GM19324 (cell line): Measurements from ENCODE around the gene ADCY10.

Experiments
- ATAC-seq: cut with Tn5 transposase; IDR thresholded peaks from one replicate; pipeline ENCODE4 v1.9.1; 2021; ENCODE audit warnings: mild to moderate bottlenecking, moderate library complexity; ENCODE audit not compliant: unreplicated experiment, low FRiP score

ADCY10 gene

DNA sequence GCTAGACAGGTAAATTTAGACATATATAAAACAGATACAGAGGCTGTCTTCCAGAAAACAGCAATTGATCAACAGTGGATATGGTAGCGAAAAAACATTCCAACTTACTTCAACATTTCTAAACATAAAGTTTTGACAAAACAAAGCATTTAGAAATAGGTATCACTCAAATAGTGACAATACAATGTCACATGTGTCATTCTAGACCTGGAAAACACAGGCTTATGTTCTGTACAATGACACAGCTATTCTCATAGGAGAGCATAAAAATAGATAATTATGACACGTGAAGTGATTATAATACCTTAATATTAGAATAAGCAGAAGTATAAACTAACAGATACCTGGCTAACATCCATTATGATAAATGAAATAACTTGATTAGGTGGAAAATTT is 14.5 kb upstream of the ADCY10 start:
- no peak for ATAC-seq

- ATAC-seq, result no peak
Measured at GRCh38 chr1:167927046-167927754, 13.3 kb upstream of the ADCY10 start.

DNA sequence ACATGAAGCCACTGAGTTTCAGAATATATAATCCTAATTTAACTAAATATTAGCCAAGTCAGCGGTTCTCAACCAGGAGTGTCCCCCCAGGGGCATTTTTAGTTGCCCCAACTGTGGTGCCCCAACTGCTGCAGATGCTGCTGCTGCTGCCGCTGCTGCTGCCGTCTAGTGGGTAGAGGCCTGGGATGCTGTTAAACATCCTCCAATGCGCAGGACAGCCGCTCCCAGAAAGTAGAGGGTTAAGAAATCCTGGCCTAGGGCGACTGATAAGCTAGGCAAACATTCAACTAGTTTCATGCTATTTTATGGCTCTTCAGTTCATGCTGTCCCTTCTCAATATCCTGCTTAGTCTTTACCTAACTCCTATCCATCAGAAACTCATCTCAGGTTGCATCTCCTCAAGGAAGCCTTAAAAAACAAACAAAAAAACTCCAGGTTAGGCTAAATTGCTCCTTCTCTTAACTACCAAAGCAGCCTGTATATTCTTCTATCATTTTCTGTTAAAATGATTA is 12.6 kb upstream of the ADCY10 start:
- ATAC-seq, result no peak

DNA sequence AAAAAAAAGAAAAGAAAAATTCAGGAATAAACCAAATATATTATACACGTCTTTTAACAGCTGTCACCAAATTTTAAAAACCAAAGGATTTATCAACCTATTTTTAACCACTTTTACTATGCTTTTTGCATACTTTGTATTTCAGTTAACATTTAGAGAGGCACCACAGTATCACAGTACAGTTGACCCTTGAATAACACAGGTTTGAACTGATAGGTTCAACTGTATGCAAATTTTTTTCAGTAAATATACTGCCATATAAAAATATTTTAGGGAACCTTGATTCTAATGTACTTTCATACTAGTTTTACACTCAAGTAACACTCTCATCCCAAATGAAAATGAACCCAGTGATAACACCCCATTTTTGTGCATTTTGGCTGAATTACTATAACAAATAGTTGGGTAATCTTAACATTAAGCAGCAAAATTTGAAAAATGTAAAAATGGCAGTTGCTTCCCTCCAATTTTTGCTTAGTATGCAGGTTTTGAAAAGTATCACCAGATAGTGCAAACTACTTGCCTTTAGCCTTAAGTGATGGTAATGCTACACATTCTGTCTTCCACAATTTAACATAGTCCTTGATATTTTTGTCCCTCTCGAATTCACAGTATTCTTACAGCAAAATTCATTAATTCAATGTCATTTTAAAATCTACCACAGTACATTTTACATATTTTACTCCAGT is 10.8 kb upstream of the ADCY10 start:
- ATAC-seq, result no peak

DNA sequence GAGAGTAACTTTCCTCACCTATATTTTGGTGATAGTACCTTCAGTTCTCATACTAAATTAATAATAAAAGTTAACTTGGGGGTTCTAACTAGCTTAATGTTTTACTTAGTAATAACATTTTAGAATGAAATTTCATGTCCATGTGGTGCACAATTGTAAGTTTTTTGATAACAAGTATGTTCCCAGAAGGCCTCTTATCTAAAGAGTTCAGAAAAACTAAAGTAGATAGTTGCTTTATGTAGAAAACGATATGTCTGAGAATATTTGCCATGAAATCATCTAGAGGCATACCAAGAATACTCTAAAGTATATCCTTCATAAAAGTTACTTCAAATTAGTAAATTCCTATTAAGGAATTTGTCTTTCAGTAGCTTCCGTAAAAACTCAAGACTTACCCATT is 10.2 kb upstream of the ADCY10 start:
- no peak for ATAC-seq

DNA sequence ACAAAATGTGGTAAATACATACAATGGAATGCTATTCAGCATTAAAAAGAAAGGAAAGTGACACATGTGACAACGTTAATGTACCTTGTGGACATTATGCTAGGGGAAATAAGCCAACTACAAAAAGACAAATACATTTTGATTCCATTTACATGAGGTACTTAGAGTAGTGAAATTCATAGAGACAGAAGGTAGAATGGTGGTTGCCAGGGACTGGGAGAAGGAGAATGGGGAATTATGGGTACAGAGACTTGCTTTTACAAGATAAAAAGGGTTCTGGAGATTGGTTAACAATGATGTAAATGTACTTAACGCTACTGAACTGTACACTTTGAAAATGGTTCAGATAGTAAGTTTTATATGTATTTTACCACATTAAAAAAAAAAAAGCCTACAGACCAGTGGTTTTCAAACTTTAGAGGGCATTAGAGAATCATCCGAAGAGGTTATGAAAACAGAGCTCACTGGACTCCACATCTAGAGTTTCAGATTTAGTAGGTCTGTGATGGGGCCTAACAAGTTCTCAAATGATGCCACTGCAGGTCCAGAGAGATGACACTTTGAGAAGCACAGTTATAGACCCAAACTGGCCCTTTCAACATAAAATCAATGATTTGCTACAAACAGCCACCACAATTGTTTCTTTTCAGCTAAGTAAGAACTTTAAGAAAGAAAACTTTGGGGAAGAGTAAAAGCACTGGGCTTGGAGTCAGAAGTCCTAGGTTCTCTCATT is 9.6 kb upstream of the ADCY10 start:
- no peak for ATAC-seq

- ATAC-seq, result no peak
Measured at GRCh38 chr1:167922611-167923074, 8.7 kb upstream of the ADCY10 start.

DNA sequence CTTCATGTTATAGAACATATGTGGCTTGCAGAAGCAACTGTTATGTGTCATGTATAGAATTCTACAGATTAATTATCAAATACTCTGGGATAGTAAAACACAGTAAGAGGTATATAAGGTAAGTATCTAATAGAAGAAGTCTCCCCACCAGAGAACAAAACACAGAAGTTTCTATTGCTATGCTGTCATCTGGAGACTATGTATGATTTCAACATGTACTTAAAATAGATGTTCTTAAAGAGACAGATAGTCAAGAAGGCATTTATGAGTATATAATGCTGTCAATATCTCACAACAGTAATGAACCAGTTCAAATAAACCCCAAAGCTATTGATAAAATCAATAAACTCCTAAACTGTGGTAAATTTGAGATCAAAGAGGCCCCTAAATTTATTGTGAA is 8.1 kb upstream of the ADCY10 start:
- ATAC-seq, result no peak

GRCh38 chr1:167916766-167917511 is 3.0 kb upstream of the ADCY10 start:
- ATAC-seq, result no peak

DNA sequence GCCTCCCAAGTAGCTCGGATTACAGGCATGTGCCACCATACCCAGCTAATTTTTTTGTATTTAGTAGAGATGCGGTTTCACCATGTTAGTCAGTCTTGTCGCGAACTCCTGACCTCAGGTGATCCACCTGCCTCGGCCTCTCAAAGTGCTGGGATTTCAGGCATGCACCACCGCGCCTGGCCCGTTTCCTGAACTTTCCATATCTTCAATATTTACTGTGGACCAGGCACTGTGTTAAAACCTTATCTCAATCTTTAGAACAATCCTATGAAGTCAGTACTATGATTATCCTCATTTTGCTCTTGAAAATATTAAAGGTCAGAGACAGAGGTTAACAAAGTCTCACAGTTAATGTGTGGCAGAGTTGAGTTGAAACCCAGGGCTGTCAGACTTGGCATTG is 1.6 kb upstream of the ADCY10 start:
- ATAC-seq, result no peak

DNA sequence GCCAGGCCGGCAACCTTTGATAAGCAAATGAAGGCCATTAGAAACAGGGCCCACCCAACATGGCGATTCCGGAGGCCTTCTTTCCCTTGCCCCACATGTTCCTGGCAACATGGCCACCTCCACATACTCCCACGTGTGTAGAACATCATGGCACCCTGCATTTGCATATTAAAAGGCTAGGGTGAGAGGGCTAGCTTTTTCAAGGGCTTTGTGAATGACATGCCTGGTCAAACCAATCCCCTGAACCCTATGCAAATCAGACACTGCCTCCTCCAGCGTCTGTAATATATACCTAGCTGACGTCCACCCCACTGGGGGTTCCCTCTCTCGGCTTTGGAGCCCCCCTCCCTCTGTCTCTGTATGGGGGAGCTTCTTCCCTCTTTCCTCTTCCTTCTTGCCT is 1.6 kb downstream of the ADCY10 start:
- no peak for ATAC-seq

- ATAC-seq, result no peak
Measured at GRCh38 chr1:167911413-167911812, 2.5 kb downstream of the ADCY10 start.

DNA sequence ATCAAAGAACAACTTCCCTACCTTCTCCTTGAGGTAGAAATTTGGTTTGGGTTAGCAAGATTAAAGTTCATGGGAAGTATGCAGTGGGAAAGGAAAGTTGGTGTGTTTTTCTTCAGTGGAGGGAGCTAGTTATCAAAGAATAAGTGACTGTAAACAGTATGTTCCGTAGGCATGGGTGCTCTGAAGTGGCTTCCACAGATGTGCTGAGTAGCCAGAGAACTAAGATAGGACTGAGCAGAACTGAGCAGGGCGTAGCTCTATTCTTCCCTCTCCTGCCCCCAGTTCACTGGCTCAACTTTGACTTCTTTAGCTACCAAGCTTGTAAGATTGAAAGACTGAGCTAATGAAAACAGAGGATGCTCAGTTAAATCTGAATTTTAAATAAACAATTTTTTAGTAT is 3.4 kb downstream of the ADCY10 start:
- no peak for ATAC-seq

DNA sequence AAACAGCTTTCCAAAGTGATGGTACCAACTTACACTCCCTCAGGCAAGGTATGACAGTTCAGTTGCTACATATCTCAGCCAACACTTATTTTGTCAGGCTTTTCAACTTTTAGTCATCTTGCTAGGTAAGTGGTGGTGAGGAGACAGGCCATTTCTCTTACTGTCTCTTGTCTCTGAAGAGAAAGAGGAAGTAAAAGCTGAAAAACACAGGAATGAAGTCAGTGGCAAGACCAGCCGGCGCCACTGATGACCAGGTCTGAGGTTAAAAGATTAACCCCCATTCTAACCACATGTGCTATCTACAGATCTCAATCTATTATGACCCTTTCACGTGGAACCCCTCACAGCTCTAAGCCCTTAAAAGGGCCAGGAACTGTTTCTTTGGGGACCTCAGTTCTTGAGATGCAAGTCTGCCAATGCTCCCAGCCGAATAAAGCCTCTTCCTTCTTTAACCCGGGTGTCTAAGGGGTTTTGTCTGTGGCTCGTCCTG is 4.2 kb downstream of the ADCY10 start:
- peak; percentile 66 for ATAC-seq

GRCh38 chr1:167905671-167906070 is 8.3 kb downstream of the ADCY10 start:
- no peak for ATAC-seq

DNA sequence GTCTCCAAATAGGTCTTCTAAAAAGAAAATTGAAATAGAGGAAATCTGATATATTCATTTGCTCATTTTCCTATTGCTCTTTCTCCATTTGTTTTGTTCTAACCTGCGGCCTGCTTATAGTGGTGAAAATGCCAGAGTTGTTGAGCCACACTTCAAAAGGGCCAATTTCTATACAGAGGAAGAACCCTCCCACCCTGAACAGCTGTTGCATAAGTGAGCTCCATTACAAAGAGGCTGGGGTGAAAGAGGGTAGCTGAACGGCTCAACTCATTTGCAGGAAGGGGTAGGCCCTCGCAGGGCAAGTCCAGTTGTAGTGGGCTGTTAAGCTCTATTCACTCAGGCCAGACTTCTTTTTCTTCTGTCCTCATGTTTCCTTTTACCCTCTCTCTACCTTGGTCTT is 8.8 kb downstream of the ADCY10 start:
- ATAC-seq, result no peak

DNA sequence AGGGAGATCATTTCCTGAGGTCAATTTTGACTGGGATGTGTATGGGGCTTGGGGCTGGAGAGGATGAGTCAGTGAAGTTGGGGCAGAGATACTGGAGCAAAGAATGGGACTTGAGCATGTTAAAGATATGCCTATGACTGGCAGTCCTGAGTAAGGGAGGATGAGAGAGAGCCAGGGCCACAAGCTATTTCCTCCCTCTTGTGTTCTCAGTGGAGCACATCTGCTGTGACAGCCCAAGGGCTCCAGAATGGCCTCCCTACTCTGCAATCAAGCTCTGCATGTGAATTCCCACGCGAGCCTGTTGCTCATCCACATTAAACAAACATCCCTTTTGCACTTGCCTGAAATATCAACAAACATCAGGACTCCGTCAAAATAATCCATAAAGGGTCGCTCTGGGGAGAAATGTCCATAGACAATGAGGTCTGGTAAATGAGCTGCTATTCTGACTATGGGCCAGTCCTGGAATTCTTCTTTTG is 9.2 kb downstream of the ADCY10 start:
- ATAC-seq, result no peak

DNA sequence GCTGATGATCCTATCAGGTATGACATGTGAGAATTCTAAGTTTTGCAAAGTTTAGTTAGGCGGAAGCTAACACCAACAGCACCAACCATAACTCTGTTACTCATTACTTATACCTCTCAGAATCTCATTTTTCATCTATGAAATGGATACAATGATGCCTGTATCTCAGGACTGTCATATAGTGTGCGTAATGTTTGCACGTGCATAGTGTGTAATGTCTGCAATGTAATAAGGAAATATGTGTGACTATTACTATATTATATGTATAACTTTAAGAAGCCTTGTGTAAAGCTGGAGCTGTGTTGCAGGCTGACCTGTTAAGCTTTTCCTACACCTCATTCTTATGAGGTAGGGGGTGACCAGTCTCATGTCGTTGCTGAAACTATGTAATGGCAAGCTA is 13.0 kb downstream of the ADCY10 start:
- no peak for ATAC-seq

GRCh38 chr1:167899253-167899681 is 14.7 kb downstream of the ADCY10 start:
- peak; percentile 56 for ATAC-seq

- ATAC-seq, result no peak
Measured at GRCh38 chr1:167898578-167899222, 15.2 kb downstream of the ADCY10 start.
